HG03108 (cell line): Measurements from ENCODE around the gene KCNQ1OT1.
A peak's percentile ranks its signal among the peaks of the same experiment; 100 is the strongest.

Experiments
- ATAC-seq: cut with Tn5 transposase; IDR thresholded peaks from one replicate; pipeline ENCODE4 v1.9.1; 2021; ENCODE audit warnings: moderate library complexity; ENCODE audit not compliant: unreplicated experiment

Gene KCNQ1OT1

GRCh38 chr11:2703363-2704141 is 3.8 kb upstream of the KCNQ1OT1 start:
- no peak for ATAC-seq

GRCh38 chr11:2702771-2703362 is 3.1 kb upstream of the KCNQ1OT1 start:
- no peak for ATAC-seq

DNA sequence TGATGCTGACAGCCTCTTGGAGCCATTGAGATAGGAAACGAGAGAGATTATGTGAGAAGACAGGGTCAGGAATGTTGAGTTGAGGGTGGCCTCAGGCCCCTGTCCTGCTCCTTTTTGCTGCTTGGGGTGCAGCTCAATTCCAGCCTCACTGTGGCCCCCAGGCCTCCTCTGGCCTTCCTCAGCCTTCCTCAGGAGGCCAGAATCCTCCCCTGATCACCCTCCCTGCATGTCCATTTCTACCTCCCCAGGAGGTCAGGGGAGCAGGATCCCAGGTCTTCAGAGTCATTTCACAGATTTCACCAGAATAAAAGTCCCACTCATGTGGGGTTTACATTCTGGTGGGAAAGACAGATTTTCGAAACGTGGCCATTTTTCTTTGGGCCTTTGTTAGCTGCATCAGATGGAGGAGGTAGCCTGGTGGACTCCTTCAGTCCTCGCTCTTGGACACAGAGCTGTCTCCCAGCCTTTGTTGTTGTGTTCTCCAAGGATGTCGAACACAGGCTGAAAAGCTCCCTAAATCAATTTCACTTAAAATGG is 2.2 kb upstream of the KCNQ1OT1 start:
- no peak for ATAC-seq

DNA sequence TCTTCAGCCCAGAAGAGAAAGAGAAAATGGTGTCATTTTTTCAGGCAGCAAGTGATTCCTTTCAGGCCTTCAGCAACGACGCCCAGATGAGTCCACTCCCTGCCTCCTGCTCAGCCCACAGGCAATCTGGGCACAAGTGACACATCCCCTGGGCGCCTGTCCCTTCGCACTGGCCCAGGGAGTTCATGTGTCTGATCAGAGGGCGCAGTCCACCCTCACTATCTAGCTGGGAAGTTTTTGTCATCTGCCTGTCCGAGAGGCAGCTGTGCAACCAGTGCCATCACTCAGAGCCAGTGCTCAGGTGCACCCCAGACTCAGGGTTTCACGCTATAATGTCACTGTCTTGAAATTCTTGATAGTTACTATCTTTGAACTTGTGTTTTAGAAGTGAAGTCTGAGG is 1.4 kb upstream of the KCNQ1OT1 start:
- ATAC-seq = no peak

DNA sequence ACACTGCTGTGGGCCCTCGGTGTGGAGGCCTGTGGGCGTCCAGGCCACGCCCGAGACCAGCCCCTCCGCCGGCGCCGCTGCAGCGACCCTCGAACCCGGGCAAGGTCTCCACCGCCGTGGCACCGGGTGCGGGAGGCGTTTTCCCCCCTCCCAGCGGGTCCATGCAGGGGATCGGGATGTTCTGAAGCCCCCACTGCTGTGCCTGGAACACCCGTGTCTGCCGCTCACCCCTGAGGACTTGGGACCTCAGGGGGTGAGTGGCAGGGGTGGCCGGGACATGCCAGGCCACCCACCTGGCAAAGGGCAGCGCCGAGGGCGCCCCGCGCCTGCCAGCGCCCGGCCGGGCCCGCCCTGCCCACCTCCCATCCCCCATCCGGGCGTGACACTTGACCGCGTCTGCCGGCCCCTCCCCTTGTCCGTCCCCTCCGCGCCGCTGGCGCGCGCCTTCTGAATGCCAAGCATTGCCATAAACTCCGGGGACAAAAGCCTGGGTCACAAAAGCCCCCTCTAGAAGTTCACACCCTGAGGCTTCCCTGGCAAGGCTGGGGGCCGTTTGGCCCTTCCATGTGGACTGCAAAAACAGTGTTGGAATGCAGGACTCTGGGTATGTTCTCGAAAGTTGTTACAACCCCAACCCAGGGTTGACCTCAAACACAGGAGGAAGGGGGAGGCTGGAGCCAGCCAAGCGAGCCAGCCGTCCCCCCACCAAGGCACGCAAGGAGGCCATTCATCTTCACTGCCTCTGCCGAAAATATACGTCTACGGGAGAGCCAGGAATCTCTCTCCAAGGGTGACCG is 819 bp upstream of the KCNQ1OT1 start:
- peak; percentile 32 for ATAC-seq

DNA sequence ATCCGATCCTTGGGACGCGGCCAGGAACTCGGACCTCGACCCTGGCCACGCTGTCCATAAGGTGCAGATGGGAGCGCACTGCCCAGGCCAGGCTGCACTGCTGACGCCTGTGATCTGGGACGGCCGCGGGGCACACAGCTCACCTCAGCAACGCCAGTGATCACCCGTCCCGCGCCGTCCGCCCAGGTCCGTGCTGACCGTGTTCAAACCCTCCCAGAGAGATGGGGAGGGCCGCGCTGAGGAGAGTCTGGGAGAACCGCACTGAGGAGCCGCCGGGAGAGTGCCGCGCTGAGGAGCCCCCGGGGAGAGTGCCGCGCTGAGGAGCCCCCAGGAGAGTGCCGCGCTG is 636 bp downstream of the KCNQ1OT1 start:
- ATAC-seq = no peak

DNA sequence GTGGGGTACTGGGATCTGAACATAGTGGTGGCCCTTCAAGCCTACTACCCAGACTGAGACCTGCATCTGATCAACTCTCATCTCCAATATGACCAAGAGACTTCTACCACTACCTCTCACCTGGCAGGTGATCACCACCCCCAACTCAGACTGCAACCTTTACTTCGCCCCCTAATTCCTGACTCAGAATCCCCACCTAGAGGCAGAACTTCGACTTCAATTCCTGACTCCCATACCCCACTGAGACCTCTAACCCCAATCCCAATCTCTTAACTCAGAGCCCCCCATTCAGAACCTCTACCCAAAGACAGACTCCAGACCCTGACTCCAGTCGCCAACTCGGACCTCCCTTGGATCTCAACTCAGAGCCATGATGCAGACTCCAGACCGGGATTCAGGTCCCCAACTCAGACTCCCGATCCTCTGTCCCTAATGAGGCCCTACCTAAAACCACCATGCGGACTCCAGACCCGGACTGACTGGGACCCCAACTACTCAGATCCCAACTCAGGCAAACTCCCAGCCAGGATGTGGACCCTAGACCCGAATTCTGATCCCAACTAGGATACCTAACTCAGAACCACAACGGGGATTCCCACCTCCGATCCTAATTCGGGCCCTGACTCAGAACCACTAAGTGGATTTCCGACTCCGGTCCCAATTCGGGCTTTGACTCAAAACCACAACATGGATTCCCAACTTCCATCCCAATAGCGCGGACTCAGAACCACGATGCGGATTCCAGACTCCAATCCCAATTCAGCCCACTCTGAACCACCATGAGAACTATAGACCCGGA is 1.2 kb downstream of the KCNQ1OT1 start:
- ATAC-seq = no peak

DNA sequence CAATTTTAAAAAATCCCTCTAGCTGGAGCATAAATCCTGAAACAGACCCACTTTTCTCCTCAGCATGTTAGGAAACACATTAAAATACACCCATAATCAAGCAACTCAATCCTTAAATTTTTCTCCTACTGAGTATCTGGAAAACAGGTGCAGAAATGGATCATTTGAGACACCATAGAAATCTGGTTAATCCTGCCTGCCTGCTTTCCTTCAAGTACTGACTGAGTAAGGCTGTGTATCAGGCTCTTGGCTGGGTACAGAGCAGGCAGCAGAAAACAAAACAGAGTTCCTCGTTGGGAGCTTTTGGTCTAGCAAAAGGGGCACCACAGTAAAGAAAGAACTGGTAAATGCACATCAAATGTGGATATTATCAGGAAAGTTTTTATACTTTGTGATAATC is 1.9 kb downstream of the KCNQ1OT1 start:
- no peak for ATAC-seq

DNA sequence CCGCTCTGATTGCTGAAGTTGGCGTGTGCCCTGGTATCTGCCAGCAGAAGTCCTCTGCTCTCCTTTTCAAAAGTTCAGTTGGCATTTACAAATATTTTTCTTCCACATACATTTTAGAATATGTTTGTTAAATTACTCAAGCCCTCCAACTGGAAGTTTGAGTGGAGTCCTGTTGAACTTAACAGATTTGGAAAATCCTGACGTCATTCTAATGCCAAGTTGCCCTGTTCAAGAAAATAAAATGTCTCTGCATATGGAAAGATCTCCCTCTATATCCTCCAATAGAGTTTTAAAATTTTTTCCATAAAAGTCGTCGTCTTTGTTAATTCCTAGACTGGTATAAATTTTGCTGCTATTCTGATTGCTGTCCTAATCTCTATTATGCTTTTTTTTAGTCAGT is 3.3 kb downstream of the KCNQ1OT1 start:
- ATAC-seq = no peak

GRCh38 chr11:2694995-2695939 is 4.5 kb downstream of the KCNQ1OT1 start:
- no peak for ATAC-seq

DNA sequence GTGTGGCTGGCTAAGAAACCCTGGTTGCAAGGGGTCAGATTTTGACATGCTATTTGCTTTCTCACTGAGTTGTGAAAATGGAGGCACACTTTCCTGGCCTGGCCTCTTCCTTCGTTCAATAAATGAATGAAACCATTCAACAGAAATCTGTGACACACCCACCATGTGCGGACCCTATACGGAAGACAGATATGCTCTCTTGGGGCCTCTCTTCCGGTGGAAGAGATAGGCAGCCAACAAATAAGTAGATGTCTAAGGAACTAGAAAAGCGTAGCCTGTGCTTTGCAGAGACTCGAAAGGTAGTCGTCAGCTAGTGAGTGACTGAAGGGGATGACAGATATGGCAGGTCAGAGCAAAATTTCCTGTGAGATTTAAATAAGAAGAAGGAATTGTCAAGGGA is 5.3 kb downstream of the KCNQ1OT1 start:
- ATAC-seq = no peak

- no peak for ATAC-seq
These were observed 6.2 kb downstream of the KCNQ1OT1 start for GRCh38 chr11:2693271-2694261.

GRCh38 chr11:2691991-2692875 is 7.6 kb downstream of the KCNQ1OT1 start:
- ATAC-seq = no peak

- no peak for ATAC-seq
These were observed 8.4 kb downstream of the KCNQ1OT1 start for GRCh38 chr11:2691355-2691761.

- ATAC-seq = no peak
These were observed 9.0 kb downstream of the KCNQ1OT1 start for GRCh38 chr11:2690596-2691354.

DNA sequence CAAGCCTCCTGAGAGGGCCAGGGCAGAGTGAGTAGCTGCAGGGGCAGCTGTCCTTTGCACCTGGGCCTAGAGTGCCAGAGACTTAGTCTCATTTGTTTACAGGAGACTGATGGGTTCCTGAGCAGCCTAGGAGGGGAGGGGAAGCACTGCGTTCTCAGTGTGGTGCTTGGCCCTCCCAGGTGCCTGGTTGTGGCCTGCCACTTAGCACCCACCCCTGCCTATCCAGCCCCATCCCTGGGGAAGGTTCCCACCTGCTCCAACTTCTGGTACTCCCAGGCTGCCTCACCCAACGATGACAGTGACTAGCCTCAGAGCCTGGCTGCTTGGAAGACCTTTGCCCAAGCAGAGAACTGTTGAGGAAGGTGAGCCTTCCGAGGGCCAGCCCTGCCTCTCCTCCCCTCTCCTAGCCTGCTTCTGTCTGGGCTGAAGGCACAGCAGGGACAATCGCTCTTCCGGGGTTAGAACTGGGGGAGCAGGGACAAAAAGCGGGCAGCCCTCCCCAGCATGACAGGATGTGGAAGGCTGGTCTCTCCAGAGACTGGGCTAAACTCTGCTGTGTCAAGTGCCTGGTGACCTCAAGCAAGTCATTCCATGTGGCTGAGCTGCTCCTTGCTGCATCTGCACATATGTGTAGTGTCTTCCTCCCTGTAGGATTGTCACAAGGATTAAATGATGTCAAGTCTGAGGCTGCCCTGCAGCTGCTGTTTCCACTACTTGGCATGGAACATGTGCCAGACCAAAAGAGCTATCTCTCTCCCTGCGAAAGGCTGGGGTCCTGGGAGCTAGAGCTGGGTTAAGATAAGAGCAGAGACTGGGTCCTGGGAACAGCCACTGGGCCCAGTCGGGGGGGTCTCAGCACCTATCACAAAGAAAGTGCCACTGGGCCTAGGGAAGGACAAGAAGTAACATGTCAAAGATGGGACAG is 9.9 kb downstream of the KCNQ1OT1 start:
- no peak for ATAC-seq
